Mesothelial cell of epicardium (in vitro differentiated cells): ENCODE measurements around the gene CARD10. TPM values are rescaled to one million over a fixed set of nuclear protein-coding genes. Genes with fewer than 3 reads are reported as not detected.
A peak's percentile ranks its signal among the peaks of the same experiment; 100 is the strongest.

ENCODE experiments used
- DNase-seq, 2 experiments: peaks; one replicate each; pipeline ENCODE4 v3.0.0; 2021; ENCODE audit warnings: low spot score in 2 of 2; ENCODE audit not compliant: unreplicated experiment in 2 of 2
- H3K27ac Mint-ChIP-seq: 2 replicates; pipeline ENCODE4 v1.8.0; 2021; ENCODE audit warnings: mixed read lengths
- H3K27me3 Mint-ChIP-seq: 2 replicates; pipeline ENCODE4 v1.8.0; 2021; ENCODE audit warnings: low read depth, mixed read lengths
- H3K36me3 Mint-ChIP-seq: 2 replicates; pipeline ENCODE4 v1.8.0; 2021; ENCODE audit warnings: mixed read lengths
- H3K4me1 Mint-ChIP-seq: 2 replicates; pipeline ENCODE4 v1.8.0; 2021; ENCODE audit warnings: mixed read lengths
- H3K4me3 Mint-ChIP-seq: 2 replicates; pipeline ENCODE4 v1.8.0; 2021; ENCODE audit warnings: mild to moderate bottlenecking, moderate library complexity, mixed read lengths
- H3K9me3 Mint-ChIP-seq: 2 replicates; pipeline ENCODE4 v1.8.0; 2021; ENCODE audit warnings: mixed read lengths
- CTCF ChIP-seq: fragments of 200-600 bp; sonication (generic); IDR thresholded peaks from one replicate; pipeline ENCODE4 v1.5.0; 2021; ENCODE audit warnings: antibody characterized with exemption; ENCODE audit not compliant: unreplicated experiment
- total RNA-seq: library from RNA; stranded (reverse); gene quantifications from 3 replicates; pipeline ENCODE4 v1.2.1, GENCODE V29; 2021

The CARD10 gene
- total RNA-seq, 1 donor from 2014 or later = 13.6 TPM

- peaks cover 36% of the 10 kb centered on the region for H3K4me1 Mint-ChIP-seq
- no peaks in the 10 kb centered on the region for H3K9me3 Mint-ChIP-seq
- peak; percentile 75 to 95 for DNase-seq
- TF ChIP-seq CTCF = peak; percentile 84
- peak overlapping the region; percentile 89 for H3K27ac Mint-ChIP-seq
- no peaks in the 10 kb centered on the region for H3K27me3 Mint-ChIP-seq
- peaks cover 2% of the 10 kb centered on the region for H3K36me3 Mint-ChIP-seq
- peak overlapping the region; percentile 78 for H3K4me3 Mint-ChIP-seq
Observed at GRCh38 chr22:37561212-37562048, 42.2 kb upstream of the CARD10 start.

GRCh38 chr22:37560608-37561211 lies 41.5 kb upstream of the CARD10 start:
- peak overlapping the region; percentile 89 for H3K27ac Mint-ChIP-seq
- peaks cover 41% of the 10 kb centered on the region for H3K4me1 Mint-ChIP-seq
- H3K4me3 Mint-ChIP-seq = peak overlapping the region; percentile 78
- DNase-seq = peak in 1 of 2 experiments; percentile 55
- H3K27me3 Mint-ChIP-seq = no peaks in the 10 kb centered on the region
- no peaks in the 10 kb centered on the region for H3K36me3 Mint-ChIP-seq
- no peaks in the 10 kb centered on the region for H3K9me3 Mint-ChIP-seq
- TF ChIP-seq CTCF = no peak

- H3K4me1 Mint-ChIP-seq = peaks cover 41% of the 10 kb centered on the region
- H3K27ac Mint-ChIP-seq = peak within 1 kb of the TSS; percentile 89
- peak in 1 of 2 experiments; percentile 57 for DNase-seq
- H3K27me3 Mint-ChIP-seq = no peaks in the 10 kb centered on the region
- no peaks in the 10 kb centered on the region for H3K9me3 Mint-ChIP-seq
- no peak for TF ChIP-seq CTCF
- H3K4me3 Mint-ChIP-seq = peak within 1 kb of the TSS; percentile 78
- H3K36me3 Mint-ChIP-seq = no peaks in the 10 kb centered on the region
Observed at GRCh38 chr22:37559901-37560607, 40.8 kb upstream of the CARD10 start, which contains the start of gene CDC42EP1. CDC42EP1 (plus strand) TSS chr22:37560480; CDS start chr22:37566350, 5,870 bp downstream.

- peaks cover 41% of the 10 kb centered on the region for H3K4me1 Mint-ChIP-seq
- H3K4me3 Mint-ChIP-seq = peak overlapping the region; percentile 65
- H3K9me3 Mint-ChIP-seq = no peaks in the 10 kb centered on the region
- no peak for DNase-seq
- no peaks in the 10 kb centered on the region for H3K27me3 Mint-ChIP-seq
- peak overlapping the region; percentile 67 for H3K27ac Mint-ChIP-seq
- H3K36me3 Mint-ChIP-seq = no peaks in the 10 kb centered on the region
- TF ChIP-seq CTCF = no peak
Observed at GRCh38 chr22:37559521-37559900, 40.3 kb upstream of the CARD10 start.

GRCh38 chr22:37558815-37559214 lies 39.6 kb upstream of the CARD10 start:
- Mint-ChIP-seq H3K4me3 (no peak overlapping the region), H3K36me3 (no peaks in the 10 kb centered on the region), H3K27ac (no peak overlapping the region), H3K9me3 (no peaks in the 10 kb centered on the region), H3K4me1 (peaks cover 35% of the 10 kb centered on the region), H3K27me3 (no peaks in the 10 kb centered on the region)
- DNase-seq = no peak
- no peak for TF ChIP-seq CTCF
